Karpas-422 (cell line): Measurements from ENCODE around the gene HSF2BP. TPM values are rescaled to one million over a fixed set of nuclear protein-coding genes. Genes with fewer than 3 reads are reported as not detected.

Experiments
- DNase-seq: peaks from one replicate; pipeline ENCODE4 v3.0.0-alpha.2; 2015
- H2AFZ ChIP-seq: fragments of 200-600 bp; sonication (generic); 2 replicates; pipeline ENCODE4 v1.6.1; 2014; ENCODE audit warnings: antibody characterized with exemption, low read length, mixed read lengths
- H3K27ac ChIP-seq: fragments of 200-600 bp; sonication (generic); 2 replicates; pipeline ENCODE4 v1.5.1; 2014; ENCODE audit warnings: mild to moderate bottlenecking, low read length, moderate library complexity
- H3K27me3 ChIP-seq: fragments of 200-600 bp; sonication (generic); 2 replicates; pipeline ENCODE4 v1.6.1; 2014; ENCODE audit warnings: low read length, mixed read lengths
- H3K36me3 ChIP-seq: fragments of 200-600 bp; sonication (generic); 2 replicates; pipeline ENCODE4 v1.6.1; 2014; ENCODE audit warnings: low read length, mixed read lengths; ENCODE audit not compliant: insufficient read depth
- H3K4me1 ChIP-seq: fragments of 200-600 bp; sonication (generic); 2 replicates; pipeline ENCODE4 v1.6.1; 2014; ENCODE audit warnings: mild to moderate bottlenecking, low read length, mixed read lengths
- H3K4me2 ChIP-seq: fragments of 200-600 bp; sonication (generic); 2 replicates; pipeline ENCODE4 v1.6.1; 2014; ENCODE audit warnings: low read length, low read depth, mild to moderate bottlenecking; ENCODE audit not compliant: poor library complexity, severe bottlenecking
- H3K4me3 ChIP-seq: fragments of 200-600 bp; sonication (generic); 2 replicates; pipeline ENCODE4 v1.5.1; 2014; ENCODE audit warnings: mild to moderate bottlenecking, antibody characterized with exemption, low read length, mixed read lengths
- H3K79me2 ChIP-seq: fragments of 200-600 bp; sonication (generic); 2 replicates; pipeline ENCODE4 v1.6.1; 2014; ENCODE audit warnings: mild to moderate bottlenecking, low read length, mixed read lengths
- H3K9ac ChIP-seq: fragments of 200-600 bp; sonication (generic); 2 replicates; pipeline ENCODE4 v1.6.0; 2014; ENCODE audit warnings: low read length
- H3K9me2 ChIP-seq: fragments of 200-600 bp; sonication (generic), shearing (Covaris generic); replicated peaks from 2 replicates; pipeline ENCODE4 v1.6.0; 2014; ENCODE audit warnings: mild to moderate bottlenecking, low read length, moderate library complexity; ENCODE audit not compliant: insufficient read depth
- H3K9me3 ChIP-seq: fragments of 300-700, 200-600 bp; sonication (generic); 2 replicates; pipeline ENCODE4 v1.6.1; 2014; ENCODE audit warnings: low read length, mixed read lengths
- H4K20me1 ChIP-seq: fragments of 200-600 bp; sonication (generic); 2 replicates; pipeline ENCODE4 v1.6.1; 2014; ENCODE audit warnings: mild to moderate bottlenecking, antibody characterized with exemption, low read length, low read depth; ENCODE audit not compliant: insufficient read depth
- total RNA-seq: library from RNA; depleted of rRNA; stranded (reverse); fragments of >200 nt; shearing (Covaris generic); gene quantifications from 2 replicates; pipeline ENCODE4 v1.2.3, GENCODE V29; 2014; ENCODE audit warnings: low replicate concordance

Gene HSF2BP
- total RNA-seq, 1 experiment from 2014 or later, result 0.67 TPM

DNA sequence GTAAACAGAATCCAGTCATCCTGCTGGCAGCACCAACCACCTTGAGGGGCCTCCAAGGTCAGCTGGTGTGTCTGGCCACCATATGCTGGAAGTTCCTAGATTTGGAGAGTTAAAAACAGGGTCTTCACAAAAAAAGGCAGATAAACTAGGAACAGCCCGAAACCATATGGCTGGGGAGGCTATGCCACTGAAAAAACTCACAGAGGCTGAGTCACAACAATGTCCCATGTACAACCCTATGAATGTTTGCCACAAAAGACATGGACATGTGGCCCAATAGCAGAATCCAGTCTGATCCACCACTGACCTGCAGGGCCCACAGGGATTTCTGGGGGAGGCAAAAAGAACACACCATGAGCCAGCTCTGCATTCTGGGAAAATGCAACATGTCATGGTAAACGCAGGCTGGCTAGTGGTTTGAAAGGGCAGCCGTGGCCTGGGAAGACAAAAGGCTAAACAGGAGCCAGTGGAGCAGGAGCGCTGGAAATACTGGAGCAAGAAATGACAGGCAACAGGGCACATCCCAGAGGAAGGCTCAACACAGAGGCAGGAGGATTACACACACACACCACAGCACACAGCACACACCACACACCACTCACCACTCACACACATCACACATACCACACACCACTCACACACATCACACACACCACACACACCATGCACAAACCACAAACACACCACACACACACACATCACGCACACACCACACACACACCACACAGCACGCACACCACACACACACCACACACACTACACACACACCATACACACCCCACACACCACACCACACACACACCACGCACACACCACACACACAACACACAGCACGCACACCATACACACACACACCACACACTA lies 55.4 kb downstream of the HSF2BP start:
- H3K9me2 ChIP-seq, result no peaks in the 10 kb centered on the region
- H2AFZ ChIP-seq, result no peak overlapping the region
- no peaks in the 10 kb centered on the region for H3K9me3 ChIP-seq
- no peaks in the 10 kb centered on the region for H4K20me1 ChIP-seq
- no peak overlapping the region for H3K4me2 ChIP-seq
- H3K4me3 ChIP-seq, result no peak overlapping the region
- H3K27ac ChIP-seq, result no peak overlapping the region
- no peaks in the 10 kb centered on the region for H3K79me2 ChIP-seq
- H3K36me3 ChIP-seq, result no peaks in the 10 kb centered on the region
- 0 out of 2 replicates have a peak, but pooled peaks cover 3% of the 10 kb centered on the region for H3K27me3 ChIP-seq
- H3K4me1 ChIP-seq, result peaks cover 6% of the 10 kb centered on the region; the same call in 1 of the 2 replicates
- DNase-seq, result no peak
- H3K9ac ChIP-seq, result no peak overlapping the region

DNA sequence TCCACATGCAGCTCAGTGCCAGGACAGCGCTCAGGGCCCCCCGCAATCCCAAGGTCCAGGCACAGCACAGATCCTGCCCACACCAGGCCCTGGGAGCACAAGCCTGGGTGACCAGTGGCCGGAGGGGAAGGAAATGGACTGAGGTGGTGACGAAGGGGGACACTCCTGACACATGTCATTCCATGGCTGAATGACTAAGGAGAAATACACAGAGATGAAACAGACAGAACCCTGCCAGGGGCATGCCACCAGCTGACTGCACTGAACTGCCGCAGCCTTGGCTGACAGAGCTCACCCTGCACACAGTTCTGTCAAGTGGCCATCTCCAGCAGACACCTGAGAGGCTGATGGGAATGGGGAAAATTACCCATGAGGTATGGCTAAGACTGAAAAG lies 56.1 kb downstream of the HSF2BP start:
- Histone ChIP-seq H3K9ac (no peak overlapping the region), H3K4me2 (no peak overlapping the region), H3K4me1 (peaks cover 3% of the 10 kb centered on the region; the same call in 1 of the 2 replicates), H3K27ac (no peak overlapping the region), H2AFZ (no peak overlapping the region), H3K9me3 (no peaks in the 10 kb centered on the region), H3K9me2 (no peaks in the 10 kb centered on the region), H4K20me1 (no peaks in the 10 kb centered on the region), H3K27me3 (0 out of 2 replicates have a peak, but pooled peaks cover 3% of the 10 kb centered on the region), H3K79me2 (no peaks in the 10 kb centered on the region), H3K4me3 (no peak overlapping the region), H3K36me3 (no peaks in the 10 kb centered on the region)
- no peak for DNase-seq

- no peaks in the 10 kb centered on the region for H3K79me2 ChIP-seq
- no peaks in the 10 kb centered on the region for H3K36me3 ChIP-seq
- no peaks in the 10 kb centered on the region for H3K9me2 ChIP-seq
- no peak overlapping the region for H3K27ac ChIP-seq
- H3K9ac ChIP-seq, result no peak overlapping the region
- H2AFZ ChIP-seq, result no peak overlapping the region
- no peak overlapping the region for H3K4me3 ChIP-seq
- H3K9me3 ChIP-seq, result no peaks in the 10 kb centered on the region
- 0 out of 2 replicates have a peak, but pooled peaks cover 3% of the 10 kb centered on the region for H3K27me3 ChIP-seq
- H3K4me2 ChIP-seq, result no peak overlapping the region
- H4K20me1 ChIP-seq, result no peaks in the 10 kb centered on the region
- DNase-seq, result no peak
- H3K4me1 ChIP-seq, result no peaks in the 10 kb centered on the region
Observed at GRCh38 chr21:43602266-43603232, 56.7 kb downstream of the HSF2BP start.

- Histone ChIP-seq H3K9me3 (no peaks in the 10 kb centered on the region), H3K9ac (no peak overlapping the region), H3K4me1 (no peaks in the 10 kb centered on the region), H3K4me2 (no peak overlapping the region), H3K27me3 (0 out of 2 replicates have a peak, but pooled peaks cover 3% of the 10 kb centered on the region), H4K20me1 (no peaks in the 10 kb centered on the region), H2AFZ (no peak overlapping the region), H3K4me3 (no peak overlapping the region), H3K36me3 (no peaks in the 10 kb centered on the region), H3K27ac (no peak overlapping the region), H3K9me2 (no peaks in the 10 kb centered on the region), H3K79me2 (no peaks in the 10 kb centered on the region)
- DNase-seq, result no peak
Observed at GRCh38 chr21:43600642-43601402, 58.5 kb downstream of the HSF2BP start.

DNA sequence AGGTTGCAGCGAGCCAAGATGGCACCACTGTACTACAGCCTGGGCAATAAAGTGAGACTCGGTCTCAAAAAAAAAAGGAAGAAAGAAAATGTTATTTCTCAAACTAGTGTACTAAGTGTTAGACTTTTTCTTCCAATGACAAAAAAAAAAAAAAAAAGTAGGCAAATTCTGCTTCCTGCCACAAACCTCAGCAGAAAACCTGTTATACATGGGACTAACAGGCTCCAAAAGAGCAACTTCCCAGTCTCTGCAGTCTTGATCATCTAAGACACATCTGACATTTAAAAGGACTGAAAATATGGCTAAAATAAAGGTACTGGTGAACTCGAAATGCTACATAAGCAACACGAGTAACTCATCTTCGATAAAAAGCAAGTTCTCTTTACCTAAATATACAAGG lies 59.6 kb downstream of the HSF2BP start:
- Histone ChIP-seq H3K9me3 (no peaks in the 10 kb centered on the region), H4K20me1 (no peaks in the 10 kb centered on the region), H3K27me3 (0 out of 2 replicates have a peak, but pooled peaks cover 3% of the 10 kb centered on the region), H3K9me2 (no peaks in the 10 kb centered on the region), H3K27ac (no peak overlapping the region), H3K79me2 (no peaks in the 10 kb centered on the region), H3K9ac (no peak overlapping the region), H3K4me3 (no peak overlapping the region), H3K4me2 (no peak overlapping the region), H2AFZ (no peak overlapping the region), H3K36me3 (no peaks in the 10 kb centered on the region), H3K4me1 (no peaks in the 10 kb centered on the region)
- no peak for DNase-seq

DNA sequence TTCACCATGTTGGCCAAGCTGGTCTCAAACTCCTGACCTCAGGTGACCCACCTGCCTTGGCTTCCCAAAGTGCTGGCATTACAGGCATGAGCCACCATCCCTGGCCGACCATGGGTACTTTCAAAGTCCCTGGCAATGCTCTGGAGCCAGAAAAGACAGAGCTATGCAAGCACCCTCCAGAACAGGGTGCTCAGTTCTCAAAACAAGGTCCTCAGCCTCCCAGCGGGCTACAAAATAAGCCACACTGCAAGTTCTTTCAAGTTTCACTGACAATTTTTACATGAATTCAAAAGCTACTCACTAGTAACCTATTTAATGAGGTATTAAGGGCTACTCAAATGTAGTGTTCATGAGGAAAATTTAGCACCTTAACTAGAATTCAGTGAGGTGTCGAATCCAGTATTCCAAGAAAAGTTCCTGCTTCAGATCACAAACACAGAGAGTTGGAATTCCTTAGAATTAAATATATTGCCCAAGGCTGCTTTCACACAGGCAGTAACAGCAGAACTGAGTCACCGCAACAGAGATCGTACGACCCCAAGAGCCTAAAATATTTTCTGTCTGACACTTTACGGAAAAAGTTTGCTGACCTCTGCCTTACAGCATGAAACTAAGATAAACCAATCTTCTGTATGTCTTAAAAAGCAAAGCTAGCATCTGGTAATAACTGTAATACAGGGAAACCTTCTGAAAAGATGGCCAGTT lies 60.7 kb downstream of the HSF2BP start:
- no peak overlapping the region for H3K4me3 ChIP-seq
- no peak overlapping the region for H3K9ac ChIP-seq
- H4K20me1 ChIP-seq, result no peaks in the 10 kb centered on the region
- no peak overlapping the region for H3K27ac ChIP-seq
- no peak overlapping the region for H3K4me2 ChIP-seq
- H3K4me1 ChIP-seq, result no peaks in the 10 kb centered on the region
- H3K36me3 ChIP-seq, result no peaks in the 10 kb centered on the region
- no peak for DNase-seq
- 0 out of 2 replicates have a peak, but pooled peaks cover 3% of the 10 kb centered on the region for H3K27me3 ChIP-seq
- no peaks in the 10 kb centered on the region for H3K79me2 ChIP-seq
- no peak overlapping the region for H2AFZ ChIP-seq
- no peaks in the 10 kb centered on the region for H3K9me3 ChIP-seq
- H3K9me2 ChIP-seq, result no peaks in the 10 kb centered on the region

GRCh38 chr21:43597540-43598250 lies 61.6 kb downstream of the HSF2BP start:
- Histone ChIP-seq H3K36me3 (no peaks in the 10 kb centered on the region), H2AFZ (no peak overlapping the region), H3K4me3 (no peak overlapping the region), H3K9me2 (no peaks in the 10 kb centered on the region), H3K9ac (no peak overlapping the region), H4K20me1 (no peaks in the 10 kb centered on the region), H3K4me1 (no peaks in the 10 kb centered on the region), H3K4me2 (no peak overlapping the region), H3K79me2 (no peaks in the 10 kb centered on the region), H3K27ac (no peak overlapping the region), H3K9me3 (no peaks in the 10 kb centered on the region), H3K27me3 (0 out of 2 replicates have a peak, but pooled peaks cover 3% of the 10 kb centered on the region)
- DNase-seq, result no peak
